HepG2 (cell line): ENCODE measurements around the gene SNX11. TPM values are rescaled to one million over a fixed set of nuclear protein-coding genes. Genes with fewer than 3 reads are reported as not detected.

ENCODE experiments used
- ATAC-seq: fragments of 200-7000 bp; cut with Tn5 transposase; 3 replicates; pipeline ENCODE4 v1.9.1; 2020; ENCODE audit warnings: mild to moderate bottlenecking, moderate library complexity
- BruUV-seq: library from RNA; stranded (reverse); fragments of 400-500 nt; replicated peaks from 2 replicates; lab custom pipeline; 2021; lab: Mats Ljungman, UMichigan
- CTCF ChIA-PET: fragments of 300-600 bp; formaldehyde crosslinking; extraction: SDS; loops from one replicate; lab custom pipeline; 2021; ENCODE audit warnings: low total read pairs, inconsistent platforms, low intra/inter-chr PET ratio; lab: Yijun Ruan, JAX
- POLR2A ChIA-PET: fragments of 350-600 bp; sonication (Branson Sonifier 250); formaldehyde crosslinking; loops from one replicate; lab custom pipeline; 2020; ENCODE audit warnings: antibody characterized with exemption, inconsistent platforms; lab: Yijun Ruan, JAX
- DNase-seq: peaks from one replicate; pipeline ENCODE4 v3.0.0-alpha.2; 2015; ENCODE audit warnings: low spot score
- FAIRE-seq: peaks from 3 replicates; lab custom pipeline; 2011; peaks lifted over from hg19 to GRCh38; lab: Jason Lieb, UNC
- H2AFZ ChIP-seq: one replicate; pipeline ENCODE4 v1.6.1; 2011; ENCODE audit warnings: low read length, inconsistent platforms
- H3K27ac ChIP-seq: fragments of 300-600 bp; 3 replicates; pipeline ENCODE4 v1.8.0; 2011; ENCODE audit warnings: mixed run types, mild to moderate bottlenecking, mixed read lengths, low read length, inconsistent platforms; ENCODE audit not compliant: insufficient read depth; ENCODE audit errors: extremely low read length
- H3K27me3 ChIP-seq, 2 experiments: fragments of 200-600 bp in 1 of 2; 2 replicates in 1 of 2; 3 replicates in 1 of 2; pipeline versions ENCODE4 v1.6.0 to v1.8.0; 2011; ENCODE audit warnings: low read length in 2 of 2, mild to moderate bottlenecking in 2 of 2, moderate library complexity in 2 of 2, inconsistent platforms in 1 of 2; ENCODE audit not compliant: insufficient read depth in 2 of 2, control insufficient read depth in 1 of 2
- H3K36me3 ChIP-seq, 2 experiments: fragments of 200-600 bp in 1 of 2; replicated peaks in 1 of 2; 2 replicates in 1 of 2; 3 replicates in 1 of 2; pipeline versions ENCODE4 v1.5.1 to v1.8.0; 2011; ENCODE audit warnings: low read length in 2 of 2, inconsistent platforms in 1 of 2; ENCODE audit not compliant: insufficient read depth in 2 of 2, control insufficient read depth in 1 of 2
- H3K4me1 ChIP-seq: 2 replicates; pipeline ENCODE4 v1.5.1; 2012; ENCODE audit warnings: low read length, inconsistent platforms; ENCODE audit not compliant: insufficient read depth
- H3K4me2 ChIP-seq: 2 replicates; pipeline ENCODE4 v1.6.0; 2011; ENCODE audit warnings: low read depth, low read length, inconsistent platforms
- H3K4me3 ChIP-seq, 3 experiments: fragments of 200-600 bp in 1 of 3; sonication (generic), shearing (Covaris generic) in 1 of 3; replicated peaks in 1 of 3; 2 replicates each; pipeline ENCODE4 v1.5.1; 2011 to 2016; ENCODE audit warnings: low read length in 3 of 3, inconsistent platforms in 2 of 3, low read depth in 2 of 3, mild to moderate bottlenecking in 2 of 3, control low read depth in 1 of 3, mixed read lengths in 1 of 3; ENCODE audit not compliant: insufficient read depth in 1 of 3
- H3K79me2 ChIP-seq: one replicate; pipeline ENCODE4 v1.6.1; 2011; ENCODE audit warnings: low read length, inconsistent platforms; ENCODE audit not compliant: insufficient read depth
- H3K9ac ChIP-seq: 2 replicates; pipeline ENCODE4 v1.6.0; 2011; ENCODE audit warnings: mild to moderate bottlenecking, low read depth, low read length, inconsistent platforms; ENCODE audit not compliant: insufficient read depth
- H3K9me3 ChIP-seq: 2 replicates; pipeline ENCODE4 v1.5.1; 2012; ENCODE audit warnings: mild to moderate bottlenecking, low read length
- H4K20me1 ChIP-seq: 2 replicates; pipeline ENCODE4 v1.6.0; 2011; ENCODE audit warnings: inconsistent platforms, mild to moderate bottlenecking, low read length, moderate library complexity; ENCODE audit not compliant: insufficient read depth
- BCL6 ChIP-seq: IDR thresholded peaks from 2 replicates; pipeline ENCODE4 v1.6.1; 2016; ENCODE audit warnings: missing genetic modification reagents, missing compliant biosample characterization
- PITX1 ChIP-seq: sonication (generic); formaldehyde crosslinking; IDR thresholded peaks from 2 replicates; pipeline ENCODE4 v1.5.1; 2020; ENCODE audit warnings: mild to moderate bottlenecking, missing genetic modification reagents
- STAG1 ChIP-seq: sonication (generic); formaldehyde crosslinking; IDR thresholded peaks from 2 replicates; pipeline ENCODE4 v1.4.0; 2020; ENCODE audit warnings: missing genetic modification reagents
- TFDP2 ChIP-seq: sonication (generic); formaldehyde crosslinking; IDR thresholded peaks from 2 replicates; pipeline ENCODE4 v1.4.0; 2020; ENCODE audit warnings: missing genetic modification reagents
- YEATS4 ChIP-seq: sonication (generic); formaldehyde crosslinking; IDR thresholded peaks from 2 replicates; pipeline ENCODE4 v1.4.0; 2020; ENCODE audit warnings: missing genetic modification reagents, borderline replicate concordance
- ZMYM4 ChIP-seq: sonication (generic); formaldehyde crosslinking; IDR thresholded peaks from 2 replicates; pipeline ENCODE4 v1.8.1; 2023; ENCODE audit warnings: mild to moderate bottlenecking, missing genetic modification reagents
- ZNF329 ChIP-seq: sonication (generic); formaldehyde crosslinking; IDR thresholded peaks from 2 replicates; pipeline ENCODE4 v1.9.0; 2021; ENCODE audit warnings: low read depth, mild to moderate bottlenecking, missing genetic modification reagents
- ZNF367 ChIP-seq: sonication (generic); formaldehyde crosslinking; IDR thresholded peaks from 2 replicates; pipeline ENCODE4 v1.4.0; 2020; ENCODE audit warnings: missing genetic modification reagents, borderline replicate concordance
- ZNF512B ChIP-seq: sonication (generic); formaldehyde crosslinking; IDR thresholded peaks from 2 replicates; pipeline ENCODE4 v1.5.1; 2020; ENCODE audit warnings: missing genetic modification reagents, mild to moderate bottlenecking, borderline replicate concordance
- WGBS: methylation state at CpG from one replicate; pipeline ENCODE4 v1.1.6; 2017; ENCODE audit warnings: low lambda C conversion rate; 5-methylcytosine and 5-hydroxymethylcytosine counted together
- in situ Hi-C: cut with HindIII; loops from 2 replicates; pipeline ENCODE4 v1.10.0; 2017; ENCODE audit warnings: low pct_unique_long_range_greater_than_20kb; ENCODE audit not compliant: extremely low pct_ligation_motif_present
- intact Hi-C: fragments of 100-400 bp; cut with micrococcal nuclease; formaldehyde crosslinking; loops from one replicate; pipeline ENCODE4 v1.10.0; 2022; ENCODE audit not compliant: unreplicated experiment
- polyA plus RNA-seq, 8 experiments: library from polyadenylated mRNA; depleted of rRNA in 3 of 8; stranded (reverse) in 7 of 8; unstranded in 1 of 8; fragments of >200 nt; fragmentation: Illumina TruSeq in 4 of 8; extraction: Trizol in 4 of 8; gene quantifications; 2 replicates each; pipeline versions ENCODE4 v1.2.1 to v1.2.3, GENCODE V29; 2011 to 2016; ENCODE audit warnings: low read depth in 4 of 8, missing spikeins in 1 of 8, mixed read lengths in 1 of 8; ENCODE audit not compliant: insufficient read depth in 1 of 8
- total RNA-seq, 5 experiments: library from RNA; depleted of rRNA; stranded (reverse); fragments of >200 nt; fragmentation: Illumina TruSeq; extraction: Trizol; gene quantifications; 2 replicates each; pipeline ENCODE4 v1.2.3, GENCODE V29; 2016; ENCODE audit warnings: low read depth in 1 of 5
- TF ChIP-seq, protein P1 (sequence below): sonication (generic); formaldehyde crosslinking; IDR thresholded peaks from 2 replicates; pipeline ENCODE4 v1.4.0; 2020; ENCODE audit warnings: missing genetic modification reagents, borderline replicate concordance
- TF ChIP-seq, protein P2 (sequence below), 2 experiments: sonication (generic) in 1 of 2; formaldehyde crosslinking in 1 of 2; IDR thresholded peaks; 2 replicates each; pipeline versions ENCODE4 v1.5.1 to v1.6.1; 2011 to 2020; ENCODE audit warnings: borderline replicate concordance in 1 of 2, low read depth in 1 of 2, low read length in 1 of 2, mild to moderate bottlenecking in 1 of 2, missing genetic modification reagents in 1 of 2, moderate library complexity in 1 of 2

Gene SNX11
- total and polyA plus RNA-seq, 2 of the 13 experiments (the other 11 are each of a cell fraction or from before 2014, with no cell fraction given): 12.9 to 14.0 TPM

DNA sequence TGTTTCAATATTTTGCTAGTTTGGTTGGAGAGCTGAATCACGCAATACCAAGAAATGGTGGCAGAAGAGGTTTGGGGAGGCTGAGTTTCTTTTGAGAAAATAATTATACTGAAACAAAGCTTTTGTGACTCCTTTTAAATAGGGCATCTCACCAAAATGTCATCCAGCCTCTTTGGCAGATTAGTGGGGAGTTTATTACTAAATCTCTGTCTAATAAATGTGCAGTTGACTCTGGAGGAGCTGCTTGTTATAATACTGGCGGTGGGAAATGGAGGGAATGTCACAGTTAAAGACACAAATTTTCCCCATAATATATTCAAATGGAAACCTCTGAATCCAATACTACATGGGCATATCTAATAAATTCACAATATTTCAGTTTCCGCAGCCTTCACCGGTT lies 44.7 kb downstream of the SNX11 start (continued):
- TF ChIP-seq, protein P1, sequence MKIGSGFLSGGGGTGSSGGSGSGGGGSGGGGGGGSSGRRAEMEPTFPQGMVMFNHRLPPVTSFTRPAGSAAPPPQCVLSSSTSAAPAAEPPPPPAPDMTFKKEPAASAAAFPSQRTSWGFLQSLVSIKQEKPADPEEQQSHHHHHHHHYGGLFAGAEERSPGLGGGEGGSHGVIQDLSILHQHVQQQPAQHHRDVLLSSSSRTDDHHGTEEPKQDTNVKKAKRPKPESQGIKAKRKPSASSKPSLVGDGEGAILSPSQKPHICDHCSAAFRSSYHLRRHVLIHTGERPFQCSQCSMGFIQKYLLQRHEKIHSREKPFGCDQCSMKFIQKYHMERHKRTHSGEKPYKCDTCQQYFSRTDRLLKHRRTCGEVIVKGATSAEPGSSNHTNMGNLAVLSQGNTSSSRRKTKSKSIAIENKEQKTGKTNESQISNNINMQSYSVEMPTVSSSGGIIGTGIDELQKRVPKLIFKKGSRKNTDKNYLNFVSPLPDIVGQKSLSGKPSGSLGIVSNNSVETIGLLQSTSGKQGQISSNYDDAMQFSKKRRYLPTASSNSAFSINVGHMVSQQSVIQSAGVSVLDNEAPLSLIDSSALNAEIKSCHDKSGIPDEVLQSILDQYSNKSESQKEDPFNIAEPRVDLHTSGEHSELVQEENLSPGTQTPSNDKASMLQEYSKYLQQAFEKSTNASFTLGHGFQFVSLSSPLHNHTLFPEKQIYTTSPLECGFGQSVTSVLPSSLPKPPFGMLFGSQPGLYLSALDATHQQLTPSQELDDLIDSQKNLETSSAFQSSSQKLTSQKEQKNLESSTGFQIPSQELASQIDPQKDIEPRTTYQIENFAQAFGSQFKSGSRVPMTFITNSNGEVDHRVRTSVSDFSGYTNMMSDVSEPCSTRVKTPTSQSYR (CRISPR knock-in tag): no peak
- TF ChIP-seq ZNF329 (CRISPR knock-in tag): no peak

- H2AFZ ChIP-seq: no peak overlapping the region
- ChIA-PET POLR2A (no interaction called here), CTCF (interaction anchor here (0.7 to 1.9 kb wide), 5 partner anchors 221 to 465 kb away, joined by 4 to 11 read pairs (median 5); partner anchors contain the start of gene HOXB5)
- no peaks in the 10 kb centered on the region for H3K9me3 ChIP-seq
- DNase-seq: peak; percentile 68
- peak overlapping the region; percentile 38 for H3K4me2 ChIP-seq
- FAIRE-seq: peak; percentile 89
- WGBS: 4% methylated on average over 6 of the region's 6 CpGs
- H3K9ac ChIP-seq: no peak overlapping the region
- no TSS peak for BruUV-seq
- no peaks in the 10 kb centered on the region for H4K20me1 ChIP-seq
- ATAC-seq: peak; percentile 85
- intact Hi-C loops (loop anchor here (1.0 to 10.0 kb wide), 3 partner anchors 181 to 459 kb away; no protein-coding TSS in a partner anchor), in situ Hi-C loops (loop anchor here (5.0 kb wide), 1 partner anchor 443 kb away; no protein-coding TSS in a partner anchor)
- H3K79me2 ChIP-seq: no peaks in the 10 kb centered on the region
- H3K36me3 ChIP-seq: no peaks in the 10 kb centered on the region
- H3K4me1 ChIP-seq: peaks cover 11% of the 10 kb centered on the region
- H3K27me3 ChIP-seq: 0 out of 5 replicates have a peak, but pooled peaks cover 0 to 5% of the 10 kb centered on the region in 2 experiments
- no peak overlapping the region for H3K27ac ChIP-seq
- H3K4me3 ChIP-seq: no peak overlapping the region; a peak in 1 of 6 replicates
- TF ChIP-seq STAG1 (CRISPR knock-in tag) (peak; percentile 60), ZMYM4 (CRISPR knock-in tag) (0 out of 2 replicates have a peak, but pooled peaks have one; percentile 56), TFDP2 (CRISPR knock-in tag) (no peak), PITX1 (CRISPR knock-in tag) (peak; percentile 57), ZNF512B (CRISPR knock-in tag) (no peak), ZNF367 (0 out of 2 replicates have a peak, but pooled peaks have one; percentile 34), YEATS4 (CRISPR knock-in tag) (0 out of 2 replicates have a peak, but pooled peaks have one; percentile 28), BCL6 (peak; percentile 36; the same call in 1 of the 2 replicates)
- TF ChIP-seq, protein P2, sequence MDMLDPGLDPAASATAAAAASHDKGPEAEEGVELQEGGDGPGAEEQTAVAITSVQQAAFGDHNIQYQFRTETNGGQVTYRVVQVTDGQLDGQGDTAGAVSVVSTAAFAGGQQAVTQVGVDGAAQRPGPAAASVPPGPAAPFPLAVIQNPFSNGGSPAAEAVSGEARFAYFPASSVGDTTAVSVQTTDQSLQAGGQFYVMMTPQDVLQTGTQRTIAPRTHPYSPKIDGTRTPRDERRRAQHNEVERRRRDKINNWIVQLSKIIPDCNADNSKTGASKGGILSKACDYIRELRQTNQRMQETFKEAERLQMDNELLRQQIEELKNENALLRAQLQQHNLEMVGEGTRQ (IDR thresholded peaks at IDR 0.05; ENCODE audit: low read depth, low read length): peak; percentile 93
- TF ChIP-seq, protein P2 (CRISPR knock-in tag; IDR thresholded peaks at IDR 0.05; ENCODE audit: borderline replicate concordance): peak; percentile 91; the same call in 1 of the 2 replicates
Observed at GRCh38 chr17:48153691-48154358, 46.3 kb downstream of the SNX11 start.
